ENCODE results near the gene RAB3GAP1. TPM values are rescaled to one million over a fixed set of nuclear protein-coding genes. Genes with fewer than 3 reads are reported as not detected.

RAB3GAP1 gene
- total and polyA plus RNA-seq, 2 of the 4 experiments (the other 2 are of a cell fraction) = 21.2 to 65.8 TPM

- Histone ChIP-seq H4K91ac (ENCODE audit: insufficient read depth, low read depth, low read length) (no peak overlapping the region), H3K9ac (ENCODE audit: low read depth, low read length) (no peak overlapping the region), H2BK5ac (ENCODE audit: low read depth, low read length, poor library complexity, severe bottlenecking) (no peak overlapping the region), H2BK15ac (ENCODE audit: low read depth, low read length) (no peak overlapping the region), H2AFZ (replicated peaks; ENCODE audit: low read length, poor library complexity) (peak overlapping the region; percentile 69), H3K23ac (ENCODE audit: low read depth, low read length) (no peak overlapping the region), H3K18ac (ENCODE audit: low read depth, low read length) (no peak overlapping the region), H3K14ac (replicated peaks; ENCODE audit: low read depth, low read length) (no peak overlapping the region), H3K9me3 (ENCODE audit: control insufficient read depth, insufficient read depth, low read length) (no peaks in the 10 kb centered on the region), H3K36me3 (ENCODE audit: control insufficient read depth, insufficient read depth, low read length) (no peaks in the 10 kb centered on the region), H2BK20ac (ENCODE audit: low read depth, low read length) (no peak overlapping the region), H3K4me2 (ENCODE audit: low read depth, low read length) (peak overlapping the region; percentile 48), H3K27ac (ENCODE audit: insufficient read depth, low read length) (no peak overlapping the region), H4K5ac (ENCODE audit: low read depth, low read length) (no peak overlapping the region), H3K9me1 (ENCODE audit: insufficient read depth, low read length) (no peaks in the 10 kb centered on the region), H3K4me3 (ENCODE audit: insufficient read depth, low read depth, low read length) (no peak overlapping the region), H4K8ac (ENCODE audit: low read depth in 2 of 2, low read length in 2 of 2) (no peak overlapping the region), H2AK9ac (replicated peaks; ENCODE audit: low read depth, low read length, poor library complexity) (no peak overlapping the region), H2AK5ac (ENCODE audit: low read depth, low read length) (no peak overlapping the region), H3K79me1 (ENCODE audit: low read depth in 1 of 2, low read length in 2 of 2) (no peaks in the 10 kb centered on the region), H2BK120ac (ENCODE audit: low read depth, low read length) (no peak overlapping the region), H3K27me3 (ENCODE audit: control insufficient read depth, insufficient read depth, low read length) (peaks cover 17% of the 10 kb centered on the region), H4K20me1 (ENCODE audit: insufficient read depth, low read length) (no peaks in the 10 kb centered on the region), H3K4me1 (ENCODE audit: control insufficient read depth, insufficient read depth, low read length) (no peaks in the 10 kb centered on the region), H3K4ac (ENCODE audit: low read depth, low read length) (no peak overlapping the region), H3K56ac (ENCODE audit: extremely low read depth, insufficient read depth, low read length) (no peak overlapping the region)
- in situ Hi-C loops (cut with MboI; ENCODE audit: low sequenced_read_pairs) (loop anchor here (10.0 kb wide), 1 partner anchor 601 kb away; no protein-coding TSS in a partner anchor), dilution Hi-C loops (cut with HindIII; ENCODE audit: low sequenced_read_pairs, unreplicated experiment) (no loop called here), intact Hi-C loops (cut with micrococcal nuclease) (loop anchor here (1.0 to 5.0 kb wide), 5 partner anchors 468 to 793 kb away; no protein-coding TSS in a partner anchor)
- no CpG with 5 or more reads among the region's 17 CpGs for WGBS, 2 experiments (ENCODE audit: extremely low coverage in 2 of 2, insufficient read length in 1 of 2)
- ATAC-seq (ENCODE audit: low read depth) = peak; percentile 100
- ChIA-PET CTCF (interaction anchor here (0.5 to 2.2 kb wide), 13 partner anchors 10 to 898 kb away, joined by 3 to 21 read pairs (median 3); no protein-coding TSS in a partner anchor), POLR2A (ENCODE audit: unreplicated experiment) (no interaction called here)
- DNase-seq = peak; percentile 62
- BruUV-seq (replicated peaks) = no TSS peak
- TF ChIP-seq CTCF (conservative IDR thresholded peaks at IDR 0.05; ENCODE audit: low read depth, low read length) (peak; percentile 96), CEBPB (IDR thresholded peaks at IDR 0.05; ENCODE audit: low read depth, low read length) (no peak), BHLHE40 (IDR thresholded peaks at IDR 0.05; ENCODE audit: low read depth, low read length) (no peak; the same call in 1 of the 2 replicates), FOS (IDR thresholded peaks at IDR 0.05; ENCODE audit: low read depth, low read length) (no peak), CHD1 (IDR thresholded peaks at IDR 0.05; ENCODE audit: low read depth, low read length) (no peak), MAZ (IDR thresholded peaks at IDR 0.05; ENCODE audit: borderline replicate concordance, low read depth, low read length) (peak; percentile 27; the same call in 1 of the 2 replicates), MAFK (IDR thresholded peaks at IDR 0.05; ENCODE audit: low read depth, low read length) (no peak), ELK1 (IDR thresholded peaks at IDR 0.05; ENCODE audit: borderline replicate concordance, low read depth, low read length) (no peak), NFE2L2 (IDR thresholded peaks at IDR 0.05; ENCODE audit: low read depth, low read length) (no peak), RFX5 (IDR thresholded peaks at IDR 0.05; ENCODE audit: low read depth, low read length) (no peak), MXI1 (IDR thresholded peaks at IDR 0.05; ENCODE audit: borderline replicate concordance, low read depth, low read length) (no peak), USF2 (IDR thresholded peaks at IDR 0.05; ENCODE audit: low read depth, low read length) (no peak), RAD21 (IDR thresholded peaks at IDR 0.05; ENCODE audit: low read length) (peak; percentile 99), POLR2A (IDR thresholded peaks at IDR 0.05; ENCODE audit: low read depth, low read length) (no peak), RCOR1 (IDR thresholded peaks at IDR 0.05; ENCODE audit: insufficient replicate concordance, low read length) (no peak)
Measured at GRCh38 chr2:135004005-135004746, 47.9 kb upstream of the RAB3GAP1 start.
